GM10248 (cell line): Measurements from ENCODE around the gene EXOSC1.

ENCODE experiments used
- CTCF ChIA-PET: fragments of 300-600 bp; sonication (Branson Sonifier 250); formaldehyde crosslinking; extraction: SDS; loops from one replicate; lab custom pipeline; 2021; ENCODE audit warnings: antibody characterized with exemption; lab: Yijun Ruan, JAX
- POLR2A ChIA-PET: fragments of 350-650 bp; sonication (Branson Sonifier 250); formaldehyde crosslinking; extraction: SDS; loops from one replicate; lab custom pipeline; 2020; ENCODE audit warnings: antibody characterized with exemption; lab: Yijun Ruan, JAX
- DNase-seq: peaks from one replicate; pipeline ENCODE4 v3.0.0; 2012; ENCODE audit errors: extremely low spot score
- TF ChIP-seq, protein P1 (sequence below): IDR thresholded peaks from 2 replicates; pipeline ENCODE4 v1.5.1; 2012; ENCODE audit warnings: mild to moderate bottlenecking, low read depth; ENCODE audit errors: extremely low read depth, missing control alignments, control extremely low read depth

The EXOSC1 gene

DNA sequence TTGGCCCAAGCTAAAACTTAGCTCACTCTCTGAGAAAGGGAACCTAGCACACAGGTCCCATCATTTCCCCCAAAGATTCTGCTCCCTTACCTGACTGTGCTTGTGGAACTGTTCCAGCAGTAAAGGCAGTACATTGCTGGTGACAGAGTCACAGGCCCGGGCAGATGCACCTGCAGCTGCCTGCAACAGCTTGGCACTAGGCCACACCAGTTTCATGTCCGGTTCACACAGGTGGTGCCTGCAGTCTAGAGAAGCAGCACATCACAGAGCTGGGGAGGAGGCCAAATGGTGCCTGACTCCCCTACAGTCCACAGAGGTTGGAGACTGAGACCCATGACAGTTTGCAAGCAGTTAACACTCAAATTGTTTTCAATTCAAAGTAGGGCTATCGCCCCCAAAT, 22.4 kb upstream of the EXOSC1 start:
- ChIA-PET CTCF (interaction anchor here (0.9 kb wide), 2 partner anchors 18 to 209 kb away, joined by 3 read pairs; no protein-coding TSS in a partner anchor), POLR2A (no interaction called here)
- DNase-seq, result no peak
- TF ChIP-seq, protein P1, sequence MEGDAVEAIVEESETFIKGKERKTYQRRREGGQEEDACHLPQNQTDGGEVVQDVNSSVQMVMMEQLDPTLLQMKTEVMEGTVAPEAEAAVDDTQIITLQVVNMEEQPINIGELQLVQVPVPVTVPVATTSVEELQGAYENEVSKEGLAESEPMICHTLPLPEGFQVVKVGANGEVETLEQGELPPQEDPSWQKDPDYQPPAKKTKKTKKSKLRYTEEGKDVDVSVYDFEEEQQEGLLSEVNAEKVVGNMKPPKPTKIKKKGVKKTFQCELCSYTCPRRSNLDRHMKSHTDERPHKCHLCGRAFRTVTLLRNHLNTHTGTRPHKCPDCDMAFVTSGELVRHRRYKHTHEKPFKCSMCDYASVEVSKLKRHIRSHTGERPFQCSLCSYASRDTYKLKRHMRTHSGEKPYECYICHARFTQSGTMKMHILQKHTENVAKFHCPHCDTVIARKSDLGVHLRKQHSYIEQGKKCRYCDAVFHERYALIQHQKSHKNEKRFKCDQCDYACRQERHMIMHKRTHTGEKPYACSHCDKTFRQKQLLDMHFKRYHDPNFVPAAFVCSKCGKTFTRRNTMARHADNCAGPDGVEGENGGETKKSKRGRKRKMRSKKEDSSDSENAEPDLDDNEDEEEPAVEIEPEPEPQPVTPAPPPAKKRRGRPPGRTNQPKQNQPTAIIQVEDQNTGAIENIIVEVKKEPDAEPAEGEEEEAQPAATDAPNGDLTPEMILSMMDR, result no peak

DNA sequence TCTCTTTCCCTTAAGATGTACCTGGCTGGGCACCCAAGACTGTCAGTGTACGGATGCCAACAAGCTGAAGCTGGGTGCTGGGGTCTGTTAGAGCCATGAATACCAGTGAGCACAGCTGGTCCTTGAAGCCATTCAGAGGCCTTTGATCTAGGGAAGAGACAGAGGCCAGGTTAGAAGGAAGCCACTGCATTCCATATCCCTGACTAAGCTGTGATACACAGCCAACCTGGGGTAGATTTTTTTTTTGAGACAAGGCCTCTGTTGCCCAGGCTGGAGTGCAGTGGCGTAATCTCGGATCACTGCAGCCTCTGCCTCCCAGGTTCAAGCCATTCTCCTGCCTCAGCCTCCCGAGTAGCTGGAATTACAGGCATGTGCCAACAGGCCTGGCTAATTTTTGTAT, 20.9 kb upstream of the EXOSC1 start:
- POLR2A ChIA-PET, result interaction anchor here (0.6 to 0.7 kb wide), 2 partner anchors 11 to 33 kb away, joined by 3 read pairs; no protein-coding TSS in a partner anchor
- CTCF ChIA-PET, result interaction anchor here (0.8 to 8.7 kb wide), 9 partner anchors 10 to 86 kb away, joined by 3 to 44 read pairs (median 5); no protein-coding TSS in a partner anchor
- DNase-seq, result no peak
- TF ChIP-seq, protein P1, result no peak

DNA sequence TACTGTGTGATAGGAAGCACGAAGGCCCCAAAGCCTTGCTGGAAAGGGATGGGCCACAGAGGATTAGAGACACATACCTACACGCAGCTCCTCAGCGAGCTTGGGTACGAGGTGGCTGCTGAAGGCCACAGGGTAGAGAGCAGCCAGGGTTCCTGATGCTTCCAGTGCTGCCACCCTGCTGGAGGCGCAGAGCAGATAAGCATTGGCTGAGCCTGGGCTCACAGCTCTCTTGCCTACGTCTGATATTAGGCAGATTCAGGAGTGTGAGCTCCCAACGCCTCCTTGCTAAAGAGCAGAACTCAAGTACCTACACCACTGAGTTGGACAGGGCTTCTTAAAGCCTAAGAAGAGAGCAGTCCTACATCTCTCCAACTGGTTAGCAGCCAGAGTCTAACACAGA, 20.2 kb upstream of the EXOSC1 start:
- no peak for DNase-seq
- ChIA-PET CTCF (interaction anchor here (0.8 to 8.7 kb wide), 10 partner anchors 8 to 87 kb away, joined by 3 to 44 read pairs (median 6); no protein-coding TSS in a partner anchor), POLR2A (no interaction called here)
- TF ChIP-seq, protein P1, result no peak

DNA sequence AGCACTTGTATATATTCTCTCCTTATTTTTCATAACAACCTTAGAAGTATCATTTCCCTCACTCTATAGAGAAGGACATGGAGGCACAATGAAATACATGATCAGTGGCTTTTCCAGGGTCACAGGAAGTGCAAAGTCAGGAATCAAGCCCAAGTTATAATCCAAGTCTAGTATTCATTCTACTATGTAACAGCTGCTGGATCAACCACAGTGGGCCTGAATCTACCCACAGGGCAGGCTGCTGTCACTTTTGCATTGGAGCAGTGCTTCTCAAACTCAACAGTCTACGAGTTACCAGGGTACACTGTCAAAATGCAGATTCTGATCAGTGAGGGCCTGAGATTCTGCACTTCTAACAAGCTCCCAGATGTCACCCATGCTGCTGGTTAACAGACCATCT, 18.4 kb upstream of the EXOSC1 start:
- TF ChIP-seq, protein P1, result no peak
- CTCF ChIA-PET, result interaction anchor here (0.5 to 8.7 kb wide), 10 partner anchors 8 to 183 kb away, joined by 3 to 44 read pairs (median 3); no protein-coding TSS in a partner anchor
- DNase-seq, result no peak
- POLR2A ChIA-PET, result interaction anchor here (0.6 kb wide), 1 partner anchor 85 kb away, joined by 3 read pairs; no protein-coding TSS in a partner anchor

DNA sequence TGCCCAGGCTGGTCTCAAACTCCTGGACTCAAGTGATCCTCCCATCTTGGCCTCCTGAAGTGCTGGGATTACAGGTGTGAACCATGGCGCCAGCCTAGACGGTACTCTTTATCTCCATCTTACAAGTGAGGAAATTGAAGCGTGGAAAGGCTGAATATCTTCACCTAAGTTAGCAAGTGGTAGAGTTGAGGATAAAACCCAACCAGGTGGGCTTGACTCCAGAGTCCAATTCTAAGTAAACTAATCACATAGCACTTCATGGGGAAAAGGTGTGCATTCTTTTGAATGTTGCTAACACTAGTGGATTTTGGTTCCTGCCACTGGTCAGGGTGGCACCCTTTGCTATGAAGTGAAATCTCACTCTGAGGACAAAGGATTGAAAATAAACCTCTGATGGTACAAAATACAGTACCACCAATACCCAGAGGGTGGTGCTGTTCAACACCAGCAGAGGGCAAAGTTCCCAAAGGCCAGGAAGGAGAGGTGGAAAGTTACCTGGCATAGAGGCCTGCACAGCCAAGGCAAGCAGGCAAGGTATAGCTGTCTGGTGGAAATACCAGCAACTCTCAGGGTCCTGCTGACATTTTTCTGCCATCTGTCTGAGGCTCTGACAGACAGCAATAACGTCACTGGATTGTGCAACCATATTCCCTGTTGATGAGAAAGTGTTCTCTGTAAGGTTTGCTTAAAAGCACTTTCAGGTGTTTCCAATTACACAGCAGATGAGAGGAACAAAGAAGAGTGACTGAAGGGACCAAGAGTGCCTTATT, 17.7 kb upstream of the EXOSC1 start:
- CTCF ChIA-PET, result interaction anchor here (0.5 to 8.7 kb wide), 7 partner anchors 10 to 184 kb away, joined by 3 to 44 read pairs (median 8); no protein-coding TSS in a partner anchor
- TF ChIP-seq, protein P1, result peak; percentile 75
- DNase-seq, result peak; percentile 58
- POLR2A ChIA-PET, result interaction anchor here (0.6 kb wide), 1 partner anchor 86 kb away, joined by 3 read pairs; no protein-coding TSS in a partner anchor

DNA sequence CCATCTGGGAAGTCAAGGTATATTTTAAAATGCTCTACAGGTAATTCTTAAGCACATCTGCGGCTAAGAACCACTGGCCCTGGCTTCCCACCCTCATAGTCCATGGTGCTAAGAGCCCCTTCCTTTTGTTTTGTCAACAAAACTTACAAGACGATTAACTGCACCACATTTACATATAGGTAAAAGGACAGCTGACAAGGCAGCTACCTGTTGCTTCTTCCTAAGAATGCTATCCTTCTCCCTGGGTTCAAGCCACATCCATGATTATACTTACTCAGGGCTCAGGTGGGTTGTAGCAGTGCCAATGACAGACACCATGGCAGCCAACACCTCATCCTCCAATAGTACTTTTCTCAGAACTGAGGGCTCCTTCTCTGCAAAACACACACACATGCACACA, 16.5 kb upstream of the EXOSC1 start:
- CTCF ChIA-PET, result interaction anchor here (1.0 to 8.7 kb wide), 3 partner anchors 75 to 183 kb away, joined by 3 to 44 read pairs (median 3); no protein-coding TSS in a partner anchor

More for the DNA sequence above, 16.5 kb upstream of the EXOSC1 start:
- TF ChIP-seq, protein P1, result no peak
- DNase-seq, result no peak
- POLR2A ChIA-PET, result no interaction called here
